Choroid plexus epithelial cell (primary cell): Measurements from ENCODE around the gene BRD1.

Experiments used
- DNase-seq: peaks from one replicate; pipeline ENCODE4 v3.0.0-alpha.2; 2010; ENCODE audit warnings: low read depth
- H3K4me3 ChIP-seq: 2 replicates; pipeline ENCODE4 v1.5.1; 2011; ENCODE audit warnings: low read depth, mild to moderate bottlenecking, control low read depth, low read length, moderate library complexity
- TF ChIP-seq, protein P1 (sequence below): conservative IDR thresholded peaks from 2 replicates; pipeline ENCODE4 v1.5.1; 2011; ENCODE audit warnings: low read depth, mild to moderate bottlenecking, control low read depth, inconsistent platforms, low read length, moderate library complexity

BRD1 gene

DNA sequence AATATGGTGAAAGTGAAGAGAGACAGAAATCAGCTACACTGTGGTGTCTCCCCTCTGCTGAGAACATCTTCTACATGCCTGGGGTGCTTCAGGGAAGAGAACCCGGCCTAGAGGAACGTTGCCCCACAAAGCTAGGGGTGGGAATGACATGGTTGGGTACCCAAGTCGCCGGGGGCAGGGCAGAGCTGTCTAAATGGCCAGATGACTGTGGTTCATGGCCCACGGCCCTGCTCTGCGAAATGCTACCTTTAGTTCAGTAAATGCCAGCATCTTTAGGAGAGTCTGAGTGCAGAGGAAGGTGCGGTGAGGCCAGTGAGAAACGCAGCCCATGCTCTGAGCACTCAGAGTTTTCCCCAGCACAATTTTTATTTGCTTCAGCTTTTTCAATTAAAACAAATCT, 12.8 kb downstream of the BRD1 start:
- DNase-seq = no peak
- no peak overlapping the region for H3K4me3 ChIP-seq
- TF ChIP-seq, protein P1, sequence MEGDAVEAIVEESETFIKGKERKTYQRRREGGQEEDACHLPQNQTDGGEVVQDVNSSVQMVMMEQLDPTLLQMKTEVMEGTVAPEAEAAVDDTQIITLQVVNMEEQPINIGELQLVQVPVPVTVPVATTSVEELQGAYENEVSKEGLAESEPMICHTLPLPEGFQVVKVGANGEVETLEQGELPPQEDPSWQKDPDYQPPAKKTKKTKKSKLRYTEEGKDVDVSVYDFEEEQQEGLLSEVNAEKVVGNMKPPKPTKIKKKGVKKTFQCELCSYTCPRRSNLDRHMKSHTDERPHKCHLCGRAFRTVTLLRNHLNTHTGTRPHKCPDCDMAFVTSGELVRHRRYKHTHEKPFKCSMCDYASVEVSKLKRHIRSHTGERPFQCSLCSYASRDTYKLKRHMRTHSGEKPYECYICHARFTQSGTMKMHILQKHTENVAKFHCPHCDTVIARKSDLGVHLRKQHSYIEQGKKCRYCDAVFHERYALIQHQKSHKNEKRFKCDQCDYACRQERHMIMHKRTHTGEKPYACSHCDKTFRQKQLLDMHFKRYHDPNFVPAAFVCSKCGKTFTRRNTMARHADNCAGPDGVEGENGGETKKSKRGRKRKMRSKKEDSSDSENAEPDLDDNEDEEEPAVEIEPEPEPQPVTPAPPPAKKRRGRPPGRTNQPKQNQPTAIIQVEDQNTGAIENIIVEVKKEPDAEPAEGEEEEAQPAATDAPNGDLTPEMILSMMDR = no peak

- H3K4me3 ChIP-seq = no peak overlapping the region
- TF ChIP-seq, protein P1 = no peak
- no peak for DNase-seq
Measured at GRCh38 chr22:49814164-49814686, 13.4 kb downstream of the BRD1 start.

GRCh38 chr22:49812838-49813237, 14.8 kb downstream of the BRD1 start:
- H3K4me3 ChIP-seq = no peak overlapping the region
- DNase-seq = peak; percentile 17
- TF ChIP-seq, protein P1 = no peak

DNA sequence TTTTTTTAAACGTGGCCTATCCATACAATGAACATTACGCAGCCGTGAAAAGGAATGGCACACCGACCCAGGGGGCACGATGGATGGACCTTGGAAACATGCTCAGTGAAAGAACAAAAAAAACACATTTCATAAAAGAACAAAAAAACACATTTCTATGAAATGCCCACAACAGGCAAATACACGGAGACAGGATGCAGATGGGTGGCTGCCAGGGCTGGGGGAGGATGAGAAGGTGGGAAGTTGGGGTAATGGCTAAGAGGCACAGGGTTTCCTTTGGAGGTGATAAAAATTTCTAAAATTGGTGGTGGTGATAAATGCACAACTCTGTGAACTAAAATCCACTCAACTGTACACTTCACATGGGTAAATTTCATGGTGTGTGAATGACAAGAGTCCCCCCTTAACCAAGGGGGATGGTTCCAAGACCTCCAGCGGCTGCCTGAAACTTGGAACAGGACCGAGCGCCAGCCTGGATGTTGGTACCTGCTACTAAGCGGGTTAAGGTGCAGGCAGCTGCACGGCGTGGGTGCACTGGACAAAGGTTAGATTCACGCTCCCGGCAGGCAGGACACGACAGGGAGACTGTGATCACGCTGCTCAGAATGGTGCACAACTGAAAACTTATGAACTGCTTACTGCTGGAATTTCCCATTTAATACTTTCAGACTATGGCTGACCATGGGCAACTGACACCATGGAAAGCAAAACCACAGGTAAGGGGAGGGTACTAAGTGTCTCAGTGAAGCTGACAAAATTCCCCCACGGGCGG, 16.5 kb downstream of the BRD1 start:
- TF ChIP-seq, protein P1 = no peak
- H3K4me3 ChIP-seq = no peak overlapping the region
- no peak for DNase-seq

DNA sequence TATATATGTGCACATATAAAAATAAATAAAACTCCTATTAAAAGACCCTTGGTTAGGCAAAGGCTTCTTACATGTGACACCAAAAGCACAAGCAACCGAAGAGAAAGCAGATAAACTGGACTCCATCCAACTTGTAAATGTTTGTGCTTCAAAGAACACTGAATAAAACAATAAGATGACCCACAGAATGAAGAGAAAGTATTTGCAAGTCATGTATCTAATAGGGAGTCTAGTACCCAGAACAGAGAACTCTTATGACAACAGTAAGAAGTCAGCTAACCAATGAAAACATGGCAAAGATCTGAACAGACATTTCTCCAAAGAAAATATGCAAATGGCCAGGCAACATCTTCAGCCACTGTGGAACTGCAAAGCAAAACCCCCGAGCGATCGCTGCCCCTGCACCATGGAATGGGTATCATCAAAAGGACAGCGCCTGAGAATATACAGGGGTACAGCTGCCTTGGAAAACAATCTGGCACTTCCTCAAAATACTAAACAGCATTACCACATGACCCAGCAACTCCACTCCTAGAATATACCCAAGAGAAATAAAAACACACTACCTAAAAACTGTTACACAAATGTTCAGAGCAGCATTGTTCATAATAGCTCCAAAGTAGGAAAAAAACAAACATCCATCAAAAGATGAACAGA, 17.2 kb downstream of the BRD1 start:
- H3K4me3 ChIP-seq = no peak overlapping the region
- TF ChIP-seq, protein P1 = no peak
- DNase-seq = peak; percentile 52

DNA sequence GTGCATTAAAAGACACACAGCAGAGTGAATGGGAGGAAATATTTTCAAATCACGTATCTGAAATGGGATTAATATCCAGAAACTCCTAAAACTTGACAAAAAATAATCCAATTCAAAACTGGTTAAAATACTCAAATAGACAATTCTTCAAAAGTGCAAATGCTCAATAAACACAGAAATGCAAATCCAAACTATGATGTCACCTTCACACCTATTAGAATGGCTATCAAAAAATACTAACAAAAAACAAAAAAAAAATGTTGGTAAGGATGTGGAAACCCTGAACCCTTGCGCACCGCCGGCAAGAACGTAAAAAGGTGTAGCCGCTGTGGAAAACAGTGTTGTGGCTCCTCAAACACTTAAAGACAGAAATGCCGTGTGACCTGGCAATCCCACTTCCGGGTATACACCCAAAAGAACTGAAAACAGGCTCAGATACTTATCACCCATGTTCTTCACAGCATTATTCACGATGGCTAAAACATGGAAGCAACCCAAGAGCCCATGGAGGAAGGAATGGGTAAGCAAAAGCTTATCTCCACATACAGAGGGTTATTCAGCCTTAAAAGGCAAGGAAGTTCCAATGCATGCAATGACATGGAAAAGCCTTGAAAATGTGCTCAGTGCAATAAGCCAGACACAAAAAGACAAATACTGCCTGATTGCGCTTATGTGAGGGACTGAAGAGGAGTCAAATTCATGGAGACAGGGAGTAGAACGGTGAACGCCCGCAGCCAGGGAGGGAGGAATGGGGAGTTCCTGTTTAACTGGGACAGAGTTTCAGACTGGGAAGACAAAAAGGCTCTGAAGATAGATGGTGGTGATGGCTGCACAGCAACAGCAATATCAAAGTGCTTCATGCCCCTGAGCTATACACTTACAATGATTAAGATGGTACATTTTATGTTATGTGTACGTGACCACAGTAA, 19.6 kb downstream of the BRD1 start:
- TF ChIP-seq, protein P1 = no peak
- H3K4me3 ChIP-seq = no peak overlapping the region
- no peak for DNase-seq
